Hindlimb muscle (tissue), 1 donor: ENCODE data around the gene PRKCA. TPM values are rescaled to one million over a fixed set of nuclear protein-coding genes. Genes with fewer than 3 reads are reported as not detected.

Experiments used
- DNase-seq: peaks from one replicate; pipeline ENCODE4 v3.0.0-alpha.2; 2013
- polyA plus RNA-seq: library from polyadenylated mRNA; unstranded; fragments of 120-200 nt; gene quantifications from one replicate; pipeline ENCODE4 v1.2.1, GENCODE V29; 2013; ENCODE audit not compliant: insufficient read length

PRKCA gene
- polyA plus RNA-seq, 1 donor = 2.9 TPM

- no peak for DNase-seq
Observed at GRCh38 chr17:66415366-66416206, 113.2 kb downstream of the PRKCA start.

- DNase-seq = no peak
Observed at GRCh38 chr17:66416207-66416940, 114.0 kb downstream of the PRKCA start.

GRCh38 chr17:66417300-66417719, 114.9 kb downstream of the PRKCA start:
- DNase-seq = no peak

GRCh38 chr17:66420961-66421371, 118.6 kb downstream of the PRKCA start:
- no peak for DNase-seq

GRCh38 chr17:66422186-66422585, 119.8 kb downstream of the PRKCA start:
- DNase-seq = no peak

GRCh38 chr17:66423056-66423955, 120.9 kb downstream of the PRKCA start:
- DNase-seq = no peak

GRCh38 chr17:66425756-66426396, 123.5 kb downstream of the PRKCA start:
- DNase-seq = no peak

GRCh38 chr17:66426397-66427033, 124.1 kb downstream of the PRKCA start:
- no peak for DNase-seq

DNA sequence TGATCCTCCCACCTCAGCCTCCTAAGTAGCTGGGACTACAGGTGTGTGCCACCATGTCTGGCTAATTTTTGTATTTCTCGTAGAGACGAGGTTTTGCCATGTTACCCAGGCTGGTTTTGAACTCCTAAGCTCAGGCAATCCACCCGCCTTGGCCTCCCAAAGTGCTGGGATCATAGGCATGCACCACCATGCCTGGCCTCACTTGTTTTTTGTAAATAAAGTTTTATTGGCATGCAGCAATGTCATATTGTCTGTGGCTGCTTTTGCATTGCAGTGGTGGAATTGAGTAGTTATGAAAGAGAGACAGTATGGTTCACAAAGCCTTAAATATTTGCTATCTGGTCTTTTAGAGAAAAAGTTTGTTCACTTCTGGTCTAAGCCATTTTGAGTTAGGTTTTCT, 124.7 kb downstream of the PRKCA start:
- no peak for DNase-seq

GRCh38 chr17:66429680-66430079, 127.3 kb downstream of the PRKCA start:
- no peak for DNase-seq

- DNase-seq = no peak
Observed at GRCh38 chr17:66430846-66431795, 128.7 kb downstream of the PRKCA start.

GRCh38 chr17:66431910-66432309, 129.5 kb downstream of the PRKCA start:
- DNase-seq = no peak

- no peak for DNase-seq
Observed at GRCh38 chr17:66432411-66432957, 130.1 kb downstream of the PRKCA start.

- DNase-seq = no peak
Observed at GRCh38 chr17:66432996-66433551, 130.7 kb downstream of the PRKCA start.

- DNase-seq = no peak
Observed at GRCh38 chr17:66435182-66435581, 132.8 kb downstream of the PRKCA start.

DNA sequence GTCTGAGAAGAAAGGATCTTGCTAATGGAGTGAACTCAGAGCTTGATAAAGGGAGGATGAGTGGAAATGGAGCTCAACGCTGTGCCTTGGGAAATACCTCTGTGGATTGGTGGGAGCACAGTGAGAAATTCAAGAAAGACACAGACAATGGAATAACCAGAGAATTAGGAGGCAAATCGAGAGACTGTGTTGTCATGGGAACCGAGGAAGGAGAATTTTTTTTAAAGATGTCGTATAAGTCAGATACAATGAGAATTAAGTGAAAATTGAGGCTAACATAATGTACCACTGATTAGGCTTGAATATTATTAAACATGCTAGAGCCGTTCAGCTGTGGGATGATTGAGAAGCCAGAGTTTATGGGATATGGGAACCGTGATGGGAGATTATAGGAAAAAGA, 134.2 kb downstream of the PRKCA start:
- DNase-seq = no peak

- no peak for DNase-seq
Observed at GRCh38 chr17:66437476-66438026, 135.1 kb downstream of the PRKCA start.

DNA sequence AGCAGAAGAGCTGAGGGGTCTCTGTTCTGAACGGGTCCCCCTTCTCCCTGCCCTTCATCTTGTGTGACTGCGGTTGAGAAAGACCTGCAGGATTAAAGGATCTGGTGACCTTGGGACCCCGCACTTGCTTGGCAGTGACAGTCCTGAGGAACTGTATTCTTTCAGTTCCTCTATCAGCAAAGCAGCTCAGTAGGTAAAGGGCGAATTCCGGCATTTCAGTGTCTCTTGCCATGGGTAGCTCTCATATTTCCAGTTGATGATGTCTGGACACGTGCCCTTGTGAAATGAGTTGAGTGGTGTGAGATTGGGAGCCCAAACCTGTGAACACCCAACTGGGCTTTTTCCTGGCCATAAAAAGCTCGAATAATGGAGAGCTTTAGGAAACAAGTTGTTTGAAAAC, 135.7 kb downstream of the PRKCA start:
- no peak for DNase-seq

- DNase-seq = no peak
Observed at GRCh38 chr17:66441101-66441661, 138.8 kb downstream of the PRKCA start.
